GM19463 (cell line): ENCODE results near the gene SLC35G6.
"Not testable (repeated sequence)": the region's sequence is repeated elsewhere in the genome, so short reads cannot be mapped to it uniquely, and the experiment has no call there.

ENCODE experiments used
- ATAC-seq: cut with Tn5 transposase; IDR thresholded peaks from one replicate; pipeline ENCODE4 v1.9.1; 2021; ENCODE audit warnings: mild to moderate bottlenecking, moderate library complexity; ENCODE audit not compliant: unreplicated experiment

SLC35G6 gene

DNA sequence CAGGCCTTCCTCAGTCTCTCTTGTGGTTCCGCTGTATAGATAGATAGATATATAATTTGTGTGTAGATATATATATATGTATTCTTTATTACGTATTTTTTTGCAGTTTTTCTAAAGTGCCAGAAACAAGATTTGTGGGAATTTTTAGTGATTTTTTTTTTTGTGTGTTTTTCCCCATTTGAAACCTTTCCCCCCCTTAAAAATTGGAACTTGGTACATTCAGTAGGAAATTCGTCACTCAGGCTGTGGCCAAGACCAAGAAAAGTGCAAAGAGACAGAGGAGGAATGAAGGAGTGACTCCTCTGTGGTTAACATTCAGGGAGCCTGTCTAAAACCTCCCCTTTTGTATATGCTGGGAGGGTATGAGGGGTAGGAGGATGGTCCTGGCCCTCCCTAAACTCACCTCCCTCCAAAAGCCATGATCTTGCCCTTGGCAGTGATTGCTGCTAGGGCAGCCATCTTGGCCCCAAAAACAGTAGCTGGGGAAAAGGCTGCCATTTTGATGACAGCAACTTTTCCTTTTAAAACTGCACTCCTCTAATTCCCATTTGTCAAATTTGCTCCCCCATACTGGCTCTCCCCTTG lies 21.2 kb upstream of the SLC35G6 start:
- no peak for ATAC-seq

DNA sequence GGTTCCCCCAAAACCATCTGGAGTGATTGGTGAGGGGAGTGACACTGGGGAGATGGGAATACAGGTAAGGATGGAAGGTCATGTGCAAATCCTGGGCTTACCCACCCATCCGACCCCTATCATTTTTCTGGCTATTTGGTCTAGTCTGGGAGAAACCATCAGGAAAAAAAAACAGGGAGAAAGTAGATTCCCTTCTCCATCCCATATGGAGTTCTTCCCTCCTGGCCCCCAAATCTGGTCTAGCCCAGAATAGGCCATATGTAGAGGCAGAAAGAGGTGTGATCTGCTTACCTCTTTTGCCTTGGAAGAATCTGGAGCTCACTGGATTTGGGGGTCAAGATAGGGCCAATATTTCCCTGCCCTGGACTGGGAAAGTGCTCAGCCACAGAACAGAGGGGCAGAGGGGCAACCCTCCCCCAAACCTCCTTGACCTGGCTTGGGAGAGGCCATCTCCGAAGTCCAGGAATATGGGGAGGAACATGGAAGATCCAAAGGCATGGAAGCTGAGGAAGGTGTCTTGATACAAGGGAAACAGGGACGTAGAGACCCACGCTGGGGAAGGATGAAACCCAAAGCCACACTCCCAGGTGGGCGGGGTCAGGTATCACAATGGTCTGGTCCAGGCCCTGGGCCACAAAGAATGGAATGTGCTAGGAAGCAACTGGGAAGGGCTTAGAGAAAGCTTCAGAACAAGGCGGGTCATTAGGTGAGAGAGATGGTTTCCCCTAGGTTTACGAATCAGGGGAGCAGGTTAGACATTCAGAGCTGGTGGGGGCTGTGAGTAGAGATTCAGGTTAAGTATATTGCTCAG lies 20.2 kb upstream of the SLC35G6 start:
- no peak for ATAC-seq

DNA sequence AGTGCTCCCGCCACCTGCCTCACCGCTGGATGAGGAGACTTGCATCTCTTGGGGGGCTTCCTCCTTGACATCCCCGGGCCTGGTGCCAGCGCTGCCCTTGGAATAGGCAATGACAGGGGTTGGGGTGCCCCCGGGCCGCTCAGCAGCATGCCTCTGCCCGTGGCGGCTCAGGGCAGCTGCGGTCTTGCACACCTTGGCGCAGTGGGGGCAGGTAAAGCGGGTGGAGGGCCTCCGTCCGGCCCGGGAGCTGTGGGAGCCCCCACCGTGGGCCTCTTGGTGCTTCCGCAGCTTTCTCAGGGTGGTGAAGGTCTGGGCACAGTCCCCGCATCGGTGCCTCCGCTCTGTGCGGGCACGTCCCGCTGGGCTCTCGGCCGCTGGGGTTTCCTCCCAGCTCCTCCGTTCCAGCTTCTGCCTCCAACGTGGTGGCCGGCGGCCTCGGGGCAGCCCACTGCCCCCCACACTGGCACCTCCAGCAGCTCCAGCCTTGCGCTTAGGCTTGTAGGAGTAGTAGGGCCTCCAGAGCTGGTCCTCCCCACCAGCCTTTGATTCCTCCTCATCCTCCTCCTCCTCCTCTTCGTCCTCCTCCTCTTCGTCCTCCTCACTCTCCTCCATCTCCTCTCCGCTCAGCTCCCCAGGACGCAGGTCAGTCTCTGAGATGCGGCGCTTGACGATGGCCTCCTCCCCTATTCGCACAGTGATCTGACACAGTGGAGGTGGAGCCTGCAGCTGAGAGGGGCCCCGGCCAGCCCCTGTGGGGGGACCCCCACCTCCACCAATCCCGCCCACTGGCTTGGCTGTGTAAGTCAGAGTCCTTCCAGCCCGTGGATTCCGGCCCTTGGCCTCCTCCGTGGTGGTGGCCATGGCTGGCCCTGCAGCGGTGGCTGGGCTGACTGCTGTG lies 18.5 kb upstream of the SLC35G6 start:
- no peak for ATAC-seq

DNA sequence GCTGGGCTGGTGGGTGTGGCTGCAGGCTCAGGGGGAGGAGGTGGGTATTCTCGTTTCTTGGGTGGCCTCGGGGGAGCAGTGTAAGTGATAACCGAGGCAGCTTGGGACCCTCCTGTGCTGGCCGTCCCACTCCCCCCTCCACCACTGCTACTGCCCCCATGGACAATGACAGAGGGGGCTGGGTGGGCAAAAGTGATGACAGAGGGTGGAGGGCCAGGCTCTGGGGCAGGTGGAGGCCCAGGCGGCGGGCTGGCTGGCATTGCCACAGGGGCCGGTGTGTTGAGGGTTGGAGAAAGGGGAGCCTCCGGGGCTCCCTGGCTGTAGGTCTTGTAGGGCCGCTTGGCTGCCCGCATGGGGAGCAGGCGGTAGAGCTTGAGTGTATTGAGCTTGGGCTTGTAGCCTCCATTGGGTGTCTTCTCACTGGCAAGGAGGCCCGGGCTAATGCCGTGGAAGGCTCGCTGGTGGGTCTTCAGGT lies 17.8 kb upstream of the SLC35G6 start:
- ATAC-seq: no peak

GRCh38 chr17:7464081-7464480 lies 17.2 kb upstream of the SLC35G6 start:
- ATAC-seq: no peak

- no peak for ATAC-seq
Measured at GRCh38 chr17:7465597-7466275, 15.5 kb upstream of the SLC35G6 start.

GRCh38 chr17:7466318-7466638 lies 15.0 kb upstream of the SLC35G6 start:
- ATAC-seq: no peak

DNA sequence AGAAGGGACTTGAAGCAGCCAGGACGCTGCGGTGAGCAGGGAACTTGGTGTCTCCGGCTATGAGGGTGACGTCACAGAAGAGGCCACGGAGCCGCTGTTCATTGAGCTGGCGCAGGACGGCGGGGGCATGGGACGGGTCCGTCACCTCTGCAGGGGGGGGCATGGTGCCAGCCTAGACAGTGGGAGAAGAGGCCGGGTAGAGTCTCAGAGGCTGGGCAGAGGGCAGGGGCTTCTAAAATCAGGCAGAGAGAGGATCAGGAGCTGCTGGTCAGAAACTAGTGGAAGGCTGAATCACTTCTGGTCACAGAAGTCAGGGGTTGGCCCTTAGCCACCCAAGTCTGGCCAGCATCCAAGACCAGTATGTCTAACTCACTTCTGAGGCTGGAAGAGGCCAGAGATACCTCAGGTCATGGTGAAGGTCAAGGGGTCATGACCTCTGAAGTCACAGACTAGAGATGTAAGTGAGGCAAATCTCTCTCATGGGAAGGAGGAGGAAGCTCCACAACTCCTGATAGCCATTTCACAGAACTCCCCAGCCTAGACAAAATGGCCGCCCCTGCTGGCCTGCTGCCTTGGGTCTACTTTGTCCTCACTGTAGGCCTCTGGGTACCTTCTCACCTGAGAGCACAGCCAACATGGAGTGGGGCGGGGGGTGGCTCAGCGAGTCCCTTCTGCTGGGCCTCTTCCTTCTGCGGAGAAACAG lies 14.5 kb upstream of the SLC35G6 start:
- no peak for ATAC-seq

GRCh38 chr17:7467498-7467897 lies 13.7 kb upstream of the SLC35G6 start:
- ATAC-seq: no peak

DNA sequence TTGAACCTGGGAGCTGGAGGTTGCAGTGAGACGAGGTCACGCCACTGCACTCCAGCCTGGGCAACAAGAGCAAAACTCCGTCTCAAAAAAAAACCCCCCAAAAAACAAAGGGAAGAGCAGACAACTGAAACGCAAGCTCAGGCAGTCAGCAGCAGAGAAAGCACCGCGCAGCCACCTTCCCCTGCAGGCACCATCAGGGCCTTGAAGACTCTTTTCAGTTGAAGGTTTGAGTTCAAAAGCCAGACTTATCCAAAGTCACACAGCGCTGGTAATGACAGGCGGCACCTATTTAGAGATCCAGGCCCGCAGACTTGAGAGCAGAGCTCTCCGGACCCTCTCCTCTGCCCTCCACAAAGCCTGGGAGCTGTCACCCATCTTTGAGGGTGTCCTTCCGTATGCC lies 13.0 kb upstream of the SLC35G6 start:
- no peak for ATAC-seq

- no peak for ATAC-seq
Measured at GRCh38 chr17:7468804-7469389, 12.3 kb upstream of the SLC35G6 start.

DNA sequence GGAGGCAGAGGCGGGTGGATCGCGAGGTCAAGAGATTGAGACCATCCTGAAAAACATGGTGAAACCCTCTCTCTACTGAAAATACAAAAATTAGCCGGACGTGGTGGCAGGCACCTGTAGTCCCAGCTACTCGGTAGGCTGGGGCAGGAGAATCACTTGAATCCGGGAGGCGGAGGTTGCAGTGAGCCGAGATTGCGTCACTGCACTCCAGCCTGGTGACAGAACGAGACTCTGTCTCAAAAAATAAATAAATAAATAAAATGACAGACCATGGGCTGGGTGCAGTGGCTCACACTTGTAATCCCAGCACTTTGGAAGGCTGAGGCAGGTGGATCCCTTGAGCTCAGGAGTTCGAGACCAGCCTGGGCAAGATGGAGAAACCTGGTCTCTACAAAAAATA lies 11.4 kb upstream of the SLC35G6 start:
- ATAC-seq: not testable (repeated sequence)

- ATAC-seq: not testable (repeated sequence)
Measured at GRCh38 chr17:7470457-7470973, 10.7 kb upstream of the SLC35G6 start.

GRCh38 chr17:7471729-7472128 lies 9.5 kb upstream of the SLC35G6 start:
- no peak for ATAC-seq

GRCh38 chr17:7474767-7475166 lies 6.5 kb upstream of the SLC35G6 start:
- not testable (repeated sequence) for ATAC-seq

DNA sequence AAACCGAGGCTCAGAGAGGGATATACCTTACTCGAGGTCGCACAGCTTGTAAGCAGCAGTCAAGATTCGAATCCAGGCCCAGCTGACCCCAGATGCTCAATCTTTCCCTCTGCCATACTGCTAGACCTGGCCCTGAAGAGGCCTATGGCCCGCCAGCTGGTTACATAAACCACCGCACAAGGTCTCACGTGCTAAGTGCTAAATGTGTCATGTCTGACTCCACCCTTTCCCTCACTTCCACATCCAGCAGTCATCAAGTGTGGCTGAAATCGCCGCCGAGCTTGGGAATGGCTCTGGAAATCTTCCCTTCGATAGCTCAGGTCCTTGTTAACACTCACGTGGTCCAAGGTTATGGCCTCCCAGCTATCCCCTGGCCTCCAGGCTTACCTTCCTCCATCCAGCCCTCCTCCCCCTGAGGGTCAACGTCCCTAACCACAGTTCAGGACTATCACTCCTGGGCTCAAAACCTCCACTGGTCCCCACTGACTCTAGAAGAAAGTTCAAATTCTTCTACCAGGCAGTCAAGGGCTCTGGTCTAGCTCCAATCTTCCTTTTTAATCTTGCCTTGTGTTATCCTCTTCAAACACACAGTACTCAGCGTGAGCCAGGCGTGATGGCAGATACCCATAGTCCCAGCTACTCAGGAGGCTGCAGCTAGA lies 5.4 kb upstream of the SLC35G6 start:
- ATAC-seq: no peak

DNA sequence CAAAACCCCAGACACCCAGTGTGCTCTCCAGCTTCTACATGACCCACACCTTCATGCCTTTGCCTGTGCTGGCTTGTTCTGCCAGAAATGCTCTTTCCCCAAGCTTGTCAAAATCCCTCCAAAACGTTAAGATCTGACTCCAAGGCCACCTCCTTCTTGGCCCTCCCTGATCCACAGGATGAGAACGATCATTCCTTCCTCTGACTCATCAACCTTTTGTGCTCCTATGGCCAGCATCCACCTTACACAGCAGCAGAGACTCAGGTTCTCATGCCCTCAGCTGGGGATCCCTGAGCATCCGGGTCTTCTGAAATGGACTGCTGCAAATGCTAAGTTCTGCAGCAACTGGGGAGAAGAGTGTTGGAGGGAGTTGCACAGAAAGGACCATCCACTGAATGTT lies 4.8 kb upstream of the SLC35G6 start:
- no peak for ATAC-seq

GRCh38 chr17:7476951-7477350 lies 4.3 kb upstream of the SLC35G6 start:
- ATAC-seq: no peak
